Choroid plexus epithelial cell (primary cell): ENCODE data around the gene HAGHL.

Source experiments
- DNase-seq: peaks from one replicate; pipeline ENCODE4 v3.0.0-alpha.2; 2010; ENCODE audit warnings: low read depth
- H3K4me3 ChIP-seq: 2 replicates; pipeline ENCODE4 v1.5.1; 2011; ENCODE audit warnings: low read depth, mild to moderate bottlenecking, control low read depth, low read length, moderate library complexity
- CTCF ChIP-seq: conservative IDR thresholded peaks from 2 replicates; pipeline ENCODE4 v1.5.1; 2011; ENCODE audit warnings: low read depth, mild to moderate bottlenecking, control low read depth, inconsistent platforms, low read length, moderate library complexity

The HAGHL gene

GRCh38 chr16:680625-680945, 46.3 kb upstream of the HAGHL start:
- peak overlapping the region; percentile 82 for H3K4me3 ChIP-seq
- DNase-seq, result no peak
- no peak for TF ChIP-seq CTCF

- DNase-seq, result peak; percentile 40
- peak overlapping the region; percentile 82 for H3K4me3 ChIP-seq
- peak; percentile 21 for TF ChIP-seq CTCF
Observed at GRCh38 chr16:680967-681745, 45.8 kb upstream of the HAGHL start.

- H3K4me3 ChIP-seq, result peak overlapping the region; percentile 82
- no peak for TF ChIP-seq CTCF
- DNase-seq, result peak; percentile 66
Observed at GRCh38 chr16:681746-682427, 45.0 kb upstream of the HAGHL start.

GRCh38 chr16:682493-683395, 44.2 kb upstream of the HAGHL start:
- peak overlapping the region; percentile 69 for H3K4me3 ChIP-seq
- TF ChIP-seq CTCF, result no peak
- DNase-seq, result no peak

- no peak for TF ChIP-seq CTCF
- H3K4me3 ChIP-seq, result peak overlapping the region; percentile 69
- no peak for DNase-seq
Observed at GRCh38 chr16:683396-684070, 43.4 kb upstream of the HAGHL start.

GRCh38 chr16:684071-684794, 42.7 kb upstream of the HAGHL start, which contains the start of gene JMJD8:
JMJD8 (minus strand) TSS chr16:684334; CDS start chr16:684319, 15 bp downstream.
- DNase-seq, result peak; percentile 97
- peak within 1 kb of the TSS; percentile 69 for H3K4me3 ChIP-seq
- TF ChIP-seq CTCF, result no peak
